ENCODE data around the gene FAM237B.

- TF ChIP-seq CTCF (IDR thresholded peaks at IDR 0.05; ENCODE audit: insufficient read depth, low read length) (no peak), POLR2AphosphoS5 (IDR thresholded peaks at IDR 0.05; ENCODE audit: low read depth) (no peak), REST (IDR thresholded peaks at IDR 0.05; ENCODE audit: insufficient replicate concordance, low read depth) (no peak)
These were observed 23.9 kb upstream of the FAM237B start for GRCh38 chr7:90345016-90345415.

All from HL-60 (cell line).